Thyroid gland (tissue), 4 donors: Measurements from ENCODE around the gene C17orf78. TPM values are rescaled to one million over a fixed set of nuclear protein-coding genes. Genes with fewer than 3 reads are reported as not detected.
"Not testable (repeated sequence)": the region's sequence is repeated elsewhere in the genome, so short reads cannot be mapped to it uniquely, and the experiment has no call there.

Experiments
- DNase-seq, 2 donors: peaks; one replicate each; pipeline ENCODE4 v3.0.0-alpha.2; 2019
- H3K27ac ChIP-seq, 3 donors: fragments of 200-600 bp; sonication (generic); 1 replicate in 2 of 3; 2 replicates in 1 of 3; pipeline ENCODE4 v1.5.1; 2016 to 2019; ENCODE audit warnings: mild to moderate bottlenecking in 1 of 3, moderate library complexity in 1 of 3
- H3K27me3 ChIP-seq: fragments of 200-600 bp; sonication (generic); one replicate; pipeline ENCODE4 v1.5.1; 2019
- H3K36me3 ChIP-seq, 2 donors: fragments of 200-600 bp; sonication (generic); one replicate each; pipeline ENCODE4 v1.5.1; 2016 to 2019
- H3K4me1 ChIP-seq, 2 donors: fragments of 200-600 bp; sonication (generic); one replicate each; pipeline ENCODE4 v1.5.1; 2017 to 2019
- H3K4me3 ChIP-seq, 3 donors: fragments of 200-600 bp; sonication (generic); replicated peaks in 1 of 3; 1 replicate in 2 of 3; 2 replicates in 1 of 3; pipeline ENCODE4 v1.5.1; 2016; ENCODE audit warnings: mild to moderate bottlenecking in 1 of 3
- H3K9me3 ChIP-seq: fragments of 200-600 bp; sonication (generic); one replicate; pipeline ENCODE4 v1.5.1; 2017
- POLR2A ChIP-seq, 2 donors: fragments of 450-650 bp; IDR thresholded peaks; one replicate each; pipeline ENCODE4 v1.6.1; 2017; ENCODE audit warnings: antibody characterized with exemption in 2 of 2, mild to moderate bottlenecking in 2 of 2, moderate library complexity in 1 of 2
- WGBS, 2 donors: methylation state at CpG; one replicate each; pipeline ENCODE4 v1.1.5; 2017; 5-methylcytosine and 5-hydroxymethylcytosine counted together
- intact Hi-C: fragments of 100-400 bp; cut with DNase I; formaldehyde crosslinking; loops from one replicate; pipeline ENCODE4 v1.15.1; 2023
- total RNA-seq, 4 donors: library from RNA; depleted of rRNA; stranded (reverse); fragments of >200 nt; gene quantifications; one replicate each; pipeline ENCODE4 v1.2.3, GENCODE V29; 2016
- TF ChIP-seq, protein P1 (sequence below), 6 experiments: fragments of 200-600 bp in 3 of 6; fragments of 450-650 bp in 3 of 6; sonication (generic) in 3 of 6; IDR thresholded peaks; one replicate each; pipeline ENCODE4 v1.5.1; 2016 to 2019; ENCODE audit warnings: antibody characterized with exemption in 6 of 6, mild to moderate bottlenecking in 2 of 6, inconsistent platforms in 1 of 6, moderate library complexity in 1 of 6

Gene C17orf78
- total RNA-seq, 4 donors from 2014 or later = not detected

GRCh38 chr17:37393352-37393751 is 17.6 kb downstream of the C17orf78 start:
- no peaks in the 10 kb centered on the region for H3K27me3 ChIP-seq
- H3K4me3 ChIP-seq = no peak overlapping the region
- DNase-seq = no peak
- H3K9me3 ChIP-seq = no peaks in the 10 kb centered on the region
- 98 to 100% methylated on average over 7 of the region's 7 CpGs for WGBS, 2 donors
- H3K36me3 ChIP-seq = no peaks in the 10 kb centered on the region
- intact Hi-C loops = no loop called here
- no peak overlapping the region for H3K27ac ChIP-seq
- H3K4me1 ChIP-seq = peaks cover 9 to 21% of the 10 kb centered on the region in 2 donors
- TF ChIP-seq POLR2A (IDR thresholded peaks at IDR 0.05) = no peak
- TF ChIP-seq, protein P1, sequence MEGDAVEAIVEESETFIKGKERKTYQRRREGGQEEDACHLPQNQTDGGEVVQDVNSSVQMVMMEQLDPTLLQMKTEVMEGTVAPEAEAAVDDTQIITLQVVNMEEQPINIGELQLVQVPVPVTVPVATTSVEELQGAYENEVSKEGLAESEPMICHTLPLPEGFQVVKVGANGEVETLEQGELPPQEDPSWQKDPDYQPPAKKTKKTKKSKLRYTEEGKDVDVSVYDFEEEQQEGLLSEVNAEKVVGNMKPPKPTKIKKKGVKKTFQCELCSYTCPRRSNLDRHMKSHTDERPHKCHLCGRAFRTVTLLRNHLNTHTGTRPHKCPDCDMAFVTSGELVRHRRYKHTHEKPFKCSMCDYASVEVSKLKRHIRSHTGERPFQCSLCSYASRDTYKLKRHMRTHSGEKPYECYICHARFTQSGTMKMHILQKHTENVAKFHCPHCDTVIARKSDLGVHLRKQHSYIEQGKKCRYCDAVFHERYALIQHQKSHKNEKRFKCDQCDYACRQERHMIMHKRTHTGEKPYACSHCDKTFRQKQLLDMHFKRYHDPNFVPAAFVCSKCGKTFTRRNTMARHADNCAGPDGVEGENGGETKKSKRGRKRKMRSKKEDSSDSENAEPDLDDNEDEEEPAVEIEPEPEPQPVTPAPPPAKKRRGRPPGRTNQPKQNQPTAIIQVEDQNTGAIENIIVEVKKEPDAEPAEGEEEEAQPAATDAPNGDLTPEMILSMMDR (IDR thresholded peaks at IDR 0.05) = no peak

GRCh38 chr17:37399265-37399803 is 23.5 kb downstream of the C17orf78 start:
- no peaks in the 10 kb centered on the region for H3K36me3 ChIP-seq
- intact Hi-C loops = no loop called here
- H3K4me1 ChIP-seq = no peaks in the 10 kb centered on the region
- TF ChIP-seq, protein P1 (IDR thresholded peaks at IDR 0.05) = no peak
- no peak for TF ChIP-seq POLR2A (IDR thresholded peaks at IDR 0.05)
- no peaks in the 10 kb centered on the region for H3K9me3 ChIP-seq
- DNase-seq = no peak
- no peaks in the 10 kb centered on the region for H3K27me3 ChIP-seq
- no peak overlapping the region for H3K27ac ChIP-seq
- 95 to 97% methylated on average over 5 of the region's 5 CpGs for WGBS, 2 donors
- H3K4me3 ChIP-seq = no peak overlapping the region

- intact Hi-C loops = no loop called here
- TF ChIP-seq, protein P1 (IDR thresholded peaks at IDR 0.05) = no peak
- TF ChIP-seq POLR2A (IDR thresholded peaks at IDR 0.05) = no peak
Measured at GRCh38 chr17:37400505-37400904, 24.7 kb downstream of the C17orf78 start.

GRCh38 chr17:37405522-37405921 is 29.7 kb downstream of the C17orf78 start:
- not testable (repeated sequence) for H3K36me3 ChIP-seq, H3K9me3 ChIP-seq, H3K27me3 ChIP-seq, DNase-seq
- intact Hi-C loops = loop anchor here (5.0 kb wide), 1 partner anchor 82 kb away; the partner anchor contains the start of gene DUSP14
- peaks cover 13 to 22% of the 10 kb centered on the region in 2 donors for H3K4me1 ChIP-seq
- WGBS, 2 donors = 79 to 80% methylated on average over 14 of the region's 14 CpGs
- peak overlapping the region in 1 of 3 donors; percentile 91 for H3K27ac ChIP-seq
- peak overlapping the region in 1 of 3 donors; percentile 61 for H3K4me3 ChIP-seq

More at GRCh38 chr17:37400505-37400904, 24.7 kb downstream of the C17orf78 start:
- H3K4me3 ChIP-seq = no peak overlapping the region
- DNase-seq = no peak
- H3K27ac ChIP-seq = no peak overlapping the region
- no peaks in the 10 kb centered on the region for H3K27me3 ChIP-seq
- H3K36me3 ChIP-seq = no peaks in the 10 kb centered on the region
- H3K4me1 ChIP-seq = peaks cover 0 to 7% of the 10 kb centered on the region in 2 donors
- no peaks in the 10 kb centered on the region for H3K9me3 ChIP-seq

DNA sequence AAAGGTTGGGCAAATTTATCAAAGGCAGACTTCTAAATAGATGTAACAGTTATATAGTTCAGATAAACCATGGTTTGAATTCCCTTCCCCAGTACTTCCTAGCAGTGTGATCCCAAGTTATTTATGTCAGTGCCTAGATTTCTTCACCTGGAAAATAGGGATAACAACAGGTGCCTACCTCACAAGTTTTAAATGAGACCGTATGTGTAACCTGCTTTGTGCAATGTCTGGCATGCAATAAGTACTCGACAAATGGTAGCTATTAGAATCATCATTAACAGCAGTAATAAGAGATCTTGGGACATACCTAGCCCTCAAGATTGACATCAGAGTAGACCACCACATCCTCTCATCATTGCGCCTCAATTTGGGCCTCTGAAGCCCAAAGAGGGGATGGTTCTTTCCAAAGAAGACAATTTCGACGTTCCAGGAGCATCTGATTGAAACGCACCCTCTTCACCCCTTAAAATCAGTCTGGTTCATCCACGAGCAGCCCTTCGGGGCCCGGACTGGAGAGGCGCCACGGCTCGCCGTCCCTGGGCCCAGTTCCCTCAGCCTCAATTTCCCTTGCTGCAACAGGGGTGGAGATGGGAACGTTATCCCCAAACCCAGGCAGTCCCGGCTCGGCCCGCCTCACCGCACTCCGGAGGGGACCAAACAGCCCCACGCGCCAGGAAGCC is 30.3 kb downstream of the C17orf78 start:
- peak overlapping the region; percentile 61 to 73 (median 64) for H3K4me3 ChIP-seq
- H3K27me3 ChIP-seq = no peaks in the 10 kb centered on the region
- intact Hi-C loops = loop anchor here (5.0 kb wide), 1 partner anchor 81 kb away; the partner anchor contains the start of gene DUSP14
- no peak for DNase-seq
- H3K4me1 ChIP-seq = peaks cover 13 to 22% of the 10 kb centered on the region in 2 donors
- no peak for TF ChIP-seq POLR2A (IDR thresholded peaks at IDR 0.05)
- TF ChIP-seq, protein P1 (IDR thresholded peaks at IDR 0.05) = no peak
- H3K27ac ChIP-seq = peak overlapping the region; percentile 58 to 91 (median 87)
- H3K36me3 ChIP-seq = peaks cover 0 to under 1% of the 10 kb centered on the region in 2 donors
- H3K9me3 ChIP-seq = no peaks in the 10 kb centered on the region
- 0 to 1% methylated on average over 12 to 15 of the region's 21 CpGs for WGBS, 2 donors
